Dendritic cell treated with granulocyte-macrophage colony-stimulating factor and Interleukin-4, amounts not matched to agents 40 ng/mL and 50 ng/mL, for 4 days (primary cell): ENCODE results near the gene SOCS2.
A peak's percentile ranks its signal among the peaks of the same experiment; 100 is the strongest.
"Not testable (repeated sequence)": the region's sequence is repeated elsewhere in the genome, so short reads cannot be mapped to it uniquely, and the experiment has no call there.

ENCODE experiments used
- H3K27ac Mint-ChIP-seq: one replicate; pipeline ENCODE4 v1.8.0; 2022; ENCODE audit warnings: mild to moderate bottlenecking, mixed read lengths
- H3K27me3 Mint-ChIP-seq: one replicate; pipeline ENCODE4 v1.8.0; 2022; ENCODE audit warnings: mild to moderate bottlenecking, mixed read lengths
- H3K36me3 Mint-ChIP-seq: one replicate; pipeline ENCODE4 v1.8.0; 2022; ENCODE audit warnings: low read depth, mixed read lengths
- H3K4me1 Mint-ChIP-seq: one replicate; pipeline ENCODE4 v1.8.0; 2022; ENCODE audit warnings: low read depth, mixed read lengths
- H3K4me3 Mint-ChIP-seq: one replicate; pipeline ENCODE4 v1.8.0; 2022; ENCODE audit warnings: mild to moderate bottlenecking, moderate library complexity, mixed read lengths
- H3K9me3 Mint-ChIP-seq: one replicate; pipeline ENCODE4 v1.8.0; 2022; ENCODE audit warnings: mixed read lengths
- intact Hi-C: fragments of 100-400 bp; cut with micrococcal nuclease; formaldehyde crosslinking; loops from one replicate; pipeline ENCODE4 v1.15.0; 2022

Gene SOCS2

DNA sequence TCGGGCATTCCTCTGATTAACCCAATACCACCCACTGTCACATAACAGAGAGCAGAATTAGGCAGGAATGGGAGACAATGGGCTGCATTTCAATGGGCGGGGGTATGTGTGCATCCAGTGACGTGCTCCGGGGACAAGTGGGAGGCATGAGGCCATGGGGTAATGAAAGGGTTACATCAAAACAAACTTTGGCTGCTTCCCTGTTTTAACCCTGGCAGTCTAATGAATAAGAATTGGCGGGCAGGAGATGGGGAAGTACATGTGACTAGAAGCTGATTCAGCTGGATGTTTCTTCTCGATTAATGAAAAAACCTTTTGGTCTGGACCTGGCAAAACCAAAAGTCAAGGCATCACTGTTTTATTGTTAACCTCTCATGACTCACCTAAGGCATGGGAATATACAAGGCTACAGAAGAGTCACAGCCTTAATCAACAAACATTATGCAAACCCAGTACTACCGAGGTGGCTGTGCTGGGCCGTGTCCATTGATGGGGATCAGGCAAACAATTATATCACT, 44.2 kb downstream of the SOCS2 start:
- H3K9me3 Mint-ChIP-seq = peaks cover 11% of the 10 kb centered on the region
- peak overlapping the region; percentile 14 for H3K27ac Mint-ChIP-seq
- H3K4me1 Mint-ChIP-seq = peaks cover 40% of the 10 kb centered on the region
- no peaks in the 10 kb centered on the region for H3K36me3 Mint-ChIP-seq
- H3K27me3 Mint-ChIP-seq = peaks cover 29% of the 10 kb centered on the region
- no peak overlapping the region for H3K4me3 Mint-ChIP-seq
- intact Hi-C loops = no loop called here

DNA sequence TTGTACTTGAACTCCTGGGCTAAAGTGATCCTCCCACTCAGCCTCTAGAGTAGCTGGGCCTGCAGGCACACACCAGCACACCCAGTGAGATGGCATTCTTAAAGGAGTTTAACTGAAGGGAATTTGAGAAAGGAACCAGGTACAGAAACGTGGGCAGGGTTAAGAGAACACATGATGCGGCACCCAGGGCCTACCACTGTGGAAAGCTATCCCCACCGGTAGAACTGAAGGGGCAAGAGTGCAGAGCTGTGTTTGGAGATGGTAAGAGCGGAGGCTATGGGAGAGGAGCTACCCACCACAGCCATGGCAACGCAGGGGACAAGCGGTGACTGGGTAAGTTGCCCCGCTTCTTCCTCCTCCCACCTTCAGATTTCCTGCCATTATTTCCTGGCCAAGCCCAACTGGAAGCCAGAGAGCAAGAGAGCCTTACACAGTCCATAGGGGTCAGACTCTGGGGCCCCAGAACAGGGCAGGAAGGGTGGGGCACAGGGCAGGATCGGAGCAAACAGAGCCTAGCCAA, 46.5 kb downstream of the SOCS2 start:
- peaks cover 11% of the 10 kb centered on the region for H3K9me3 Mint-ChIP-seq

DNA sequence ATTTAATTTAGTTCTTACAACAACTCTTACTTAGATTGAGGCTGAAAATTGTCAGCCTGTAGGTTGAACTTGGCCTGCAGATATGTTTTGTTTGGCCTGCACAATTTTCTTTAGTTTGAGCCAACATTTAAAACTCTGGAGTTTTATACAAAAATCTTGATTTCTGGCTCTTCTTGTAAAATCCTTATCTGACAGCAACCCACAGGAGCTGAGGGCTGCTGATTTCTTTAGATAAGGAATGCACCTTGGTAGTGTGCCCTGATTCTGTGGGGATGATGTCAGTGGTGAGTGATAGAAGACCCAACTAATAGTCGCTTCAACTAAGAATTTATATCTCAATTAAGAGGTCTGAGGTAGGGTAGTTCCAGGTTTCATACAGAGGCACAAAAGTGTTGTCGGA, 49.5 kb downstream of the SOCS2 start:
- no peaks in the 10 kb centered on the region for H3K4me1 Mint-ChIP-seq
- intact Hi-C loops = no loop called here
- peaks cover 12% of the 10 kb centered on the region for H3K27me3 Mint-ChIP-seq
- peaks cover 11% of the 10 kb centered on the region for H3K9me3 Mint-ChIP-seq
- no peaks in the 10 kb centered on the region for H3K36me3 Mint-ChIP-seq
- H3K4me3 Mint-ChIP-seq = no peak overlapping the region
- no peak overlapping the region for H3K27ac Mint-ChIP-seq

More for the DNA sequence above, 46.5 kb downstream of the SOCS2 start:
- H3K4me3 Mint-ChIP-seq = no peak overlapping the region
- peaks cover 23% of the 10 kb centered on the region for H3K4me1 Mint-ChIP-seq
- H3K27ac Mint-ChIP-seq = peak overlapping the region; percentile 16
- no peaks in the 10 kb centered on the region for H3K36me3 Mint-ChIP-seq
- peaks cover 16% of the 10 kb centered on the region for H3K27me3 Mint-ChIP-seq
- intact Hi-C loops = no loop called here

DNA sequence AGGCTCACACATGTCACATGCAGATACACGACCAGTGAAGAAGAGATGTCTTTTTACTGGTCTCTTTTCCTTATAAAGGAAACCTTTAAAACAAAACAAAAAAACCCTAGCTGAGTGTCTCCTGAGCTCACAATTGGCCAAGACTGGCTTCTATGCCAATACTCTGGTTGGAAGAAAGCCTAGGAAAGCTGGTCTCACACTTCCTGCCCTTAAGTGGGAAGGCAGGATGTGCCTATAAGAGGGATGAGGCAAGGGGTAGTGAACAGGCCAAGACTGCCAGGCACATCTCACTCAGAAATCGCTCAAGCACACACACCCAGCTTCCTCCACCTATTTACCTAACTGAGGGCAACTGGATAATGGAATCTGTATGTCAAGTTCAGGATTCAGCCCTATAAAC, 50.0 kb downstream of the SOCS2 start:
- intact Hi-C loops = no loop called here
- no peaks in the 10 kb centered on the region for H3K4me1 Mint-ChIP-seq
- peaks cover 11% of the 10 kb centered on the region for H3K9me3 Mint-ChIP-seq
- H3K27me3 Mint-ChIP-seq = peaks cover 13% of the 10 kb centered on the region
- H3K27ac Mint-ChIP-seq = no peak overlapping the region
- no peak overlapping the region for H3K4me3 Mint-ChIP-seq
- H3K36me3 Mint-ChIP-seq = no peaks in the 10 kb centered on the region

DNA sequence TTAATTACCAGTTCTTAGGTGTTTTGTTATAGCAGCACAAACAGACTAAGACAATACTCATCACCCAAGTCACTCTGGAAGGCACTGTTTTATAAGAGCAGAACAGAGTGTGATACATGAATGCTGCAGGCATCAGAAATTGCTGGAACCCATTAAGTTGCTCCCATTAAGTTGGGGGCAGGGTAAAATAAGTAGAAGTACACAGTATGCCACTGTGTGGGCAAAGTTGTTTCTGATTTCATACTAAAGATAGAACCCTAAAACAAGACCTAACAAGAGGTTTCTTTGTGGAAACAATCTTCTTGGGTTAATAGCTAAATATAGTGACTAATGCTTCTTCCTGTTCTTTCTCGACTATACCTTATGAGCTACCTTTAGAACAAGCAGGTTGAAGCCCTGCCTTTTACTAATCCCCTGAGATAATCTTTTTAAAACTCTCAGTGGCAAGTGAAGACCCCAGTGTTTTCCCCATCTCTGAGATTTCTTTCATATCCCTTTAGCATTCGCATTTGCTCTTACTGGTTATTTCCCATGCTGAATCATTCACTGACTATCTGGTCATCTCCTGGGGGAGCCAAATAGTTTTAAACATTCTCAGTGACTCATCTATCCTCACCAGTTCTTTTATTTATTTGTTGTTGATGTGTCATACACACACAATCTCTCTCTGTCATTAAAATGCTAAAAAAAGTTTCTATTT, 52.3 kb downstream of the SOCS2 start:
- Mint-ChIP-seq H3K27ac (no peak overlapping the region), H3K4me1 (no peaks in the 10 kb centered on the region), H3K27me3 (peaks cover 7% of the 10 kb centered on the region), H3K4me3 (no peak overlapping the region), H3K36me3 (no peaks in the 10 kb centered on the region), H3K9me3 (no peaks in the 10 kb centered on the region)
- intact Hi-C loops = no loop called here

DNA sequence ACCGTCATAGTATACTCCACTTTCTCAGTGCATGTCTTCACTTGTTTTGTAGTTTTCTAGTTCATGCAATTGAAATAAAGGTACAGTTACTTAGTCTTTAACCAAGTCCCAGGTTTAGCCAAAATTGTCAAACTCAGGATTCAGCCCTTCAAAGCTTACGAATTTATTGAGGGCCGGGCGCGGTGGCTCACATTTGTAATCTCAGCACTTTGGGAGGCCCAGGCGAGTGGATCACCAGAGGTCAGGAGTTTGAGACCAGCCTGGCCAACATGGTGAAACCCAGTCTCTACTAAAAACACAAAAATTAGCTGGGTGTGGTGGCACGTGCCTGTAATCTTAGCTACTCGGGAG, 52.8 kb downstream of the SOCS2 start:
- H3K27me3 Mint-ChIP-seq, H3K9me3 Mint-ChIP-seq, H3K4me1 Mint-ChIP-seq, H3K36me3 Mint-ChIP-seq, intact Hi-C loops, H3K4me3 Mint-ChIP-seq, H3K27ac Mint-ChIP-seq: not testable (repeated sequence)

DNA sequence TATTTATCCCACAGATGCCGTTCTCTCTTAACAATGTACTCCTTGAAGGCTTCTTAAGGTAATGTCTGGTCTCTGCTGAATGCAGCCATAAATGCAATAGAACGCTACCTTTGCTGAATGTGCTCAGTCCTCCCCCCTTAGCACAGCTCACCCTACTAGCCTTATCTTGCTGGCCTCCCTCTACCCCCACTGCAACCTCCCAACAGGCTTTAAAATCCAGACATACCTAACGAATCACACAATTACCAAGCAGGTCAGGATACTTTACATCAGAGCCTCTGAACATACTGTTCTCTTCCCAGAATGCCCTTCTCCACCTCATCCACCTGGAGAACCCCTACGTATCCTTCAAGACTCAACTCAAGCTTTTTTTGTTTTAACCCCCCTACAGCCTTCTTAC, 53.7 kb downstream of the SOCS2 start:
- H3K9me3 Mint-ChIP-seq = no peaks in the 10 kb centered on the region
- intact Hi-C loops = no loop called here
- no peaks in the 10 kb centered on the region for H3K36me3 Mint-ChIP-seq
- H3K4me3 Mint-ChIP-seq = no peak overlapping the region
- no peak overlapping the region for H3K27ac Mint-ChIP-seq
- peaks cover 4% of the 10 kb centered on the region for H3K27me3 Mint-ChIP-seq
- H3K4me1 Mint-ChIP-seq = no peaks in the 10 kb centered on the region
